Measurements from ENCODE around the gene PLXNA4. TPM values are rescaled to one million over a fixed set of nuclear protein-coding genes. Genes with fewer than 3 reads are reported as not detected.

PLXNA4 gene
- total RNA-seq, 1 donor from 2014 or later: 0.13 TPM

- H3K4me3 Mint-ChIP-seq: no peak overlapping the region
- H3K9me3 Mint-ChIP-seq: no peaks in the 10 kb centered on the region
- DNase-seq (ENCODE audit: low spot score): no peak
- peaks cover 66% of the 10 kb centered on the region for H3K27me3 Mint-ChIP-seq (ENCODE audit: insufficient read depth)
- H3K27ac Mint-ChIP-seq: no peak overlapping the region
- peaks cover 10% of the 10 kb centered on the region for H3K4me1 Mint-ChIP-seq (ENCODE audit: low read depth)
- intact Hi-C loops (cut with micrococcal nuclease): no loop called here
- H3K36me3 Mint-ChIP-seq (ENCODE audit: low read depth): peaks cover 2% of the 10 kb centered on the region
These were observed 7.3 kb downstream of the PLXNA4 start for GRCh38 chr7:132568962-132569361.

- no peak for DNase-seq (ENCODE audit: low spot score)
- intact Hi-C loops (cut with micrococcal nuclease): no loop called here
- no peaks in the 10 kb centered on the region for H3K4me1 Mint-ChIP-seq (ENCODE audit: low read depth)
- H3K27ac Mint-ChIP-seq: no peak overlapping the region
- H3K27me3 Mint-ChIP-seq (ENCODE audit: insufficient read depth): peaks cover 49% of the 10 kb centered on the region
- no peaks in the 10 kb centered on the region for H3K9me3 Mint-ChIP-seq
- H3K36me3 Mint-ChIP-seq (ENCODE audit: low read depth): peaks cover 2% of the 10 kb centered on the region
- H3K4me3 Mint-ChIP-seq: no peak overlapping the region
These were observed 10.4 kb downstream of the PLXNA4 start for GRCh38 chr7:132565885-132566284.

GRCh38 chr7:132565441-132565840, 10.8 kb downstream of the PLXNA4 start:
- Mint-ChIP-seq H3K36me3 (ENCODE audit: low read depth) (peaks cover 2% of the 10 kb centered on the region), H3K27ac (no peak overlapping the region), H3K4me3 (no peak overlapping the region), H3K9me3 (no peaks in the 10 kb centered on the region), H3K27me3 (ENCODE audit: insufficient read depth) (peaks cover 48% of the 10 kb centered on the region), H3K4me1 (ENCODE audit: low read depth) (no peaks in the 10 kb centered on the region)
- DNase-seq (ENCODE audit: low spot score): no peak
- intact Hi-C loops (cut with micrococcal nuclease): no loop called here

- no peak overlapping the region for H3K27ac Mint-ChIP-seq
- no peaks in the 10 kb centered on the region for H3K9me3 Mint-ChIP-seq
- H3K4me1 Mint-ChIP-seq (ENCODE audit: low read depth): no peaks in the 10 kb centered on the region
- H3K27me3 Mint-ChIP-seq (ENCODE audit: insufficient read depth): peaks cover 43% of the 10 kb centered on the region
- no peak overlapping the region for H3K4me3 Mint-ChIP-seq
- peaks cover 2% of the 10 kb centered on the region for H3K36me3 Mint-ChIP-seq (ENCODE audit: low read depth)
- intact Hi-C loops (cut with micrococcal nuclease): no loop called here
- no peak for DNase-seq (ENCODE audit: low spot score)
These were observed 11.4 kb downstream of the PLXNA4 start for GRCh38 chr7:132564849-132565248.

- Mint-ChIP-seq H3K9me3 (no peaks in the 10 kb centered on the region), H3K27ac (no peak overlapping the region), H3K27me3 (ENCODE audit: insufficient read depth) (peaks cover 43% of the 10 kb centered on the region), H3K4me1 (ENCODE audit: low read depth) (no peaks in the 10 kb centered on the region), H3K4me3 (no peak overlapping the region), H3K36me3 (ENCODE audit: low read depth) (peaks cover 2% of the 10 kb centered on the region)
- no peak for DNase-seq (ENCODE audit: low spot score)
- intact Hi-C loops (cut with micrococcal nuclease): no loop called here
These were observed 12.2 kb downstream of the PLXNA4 start for GRCh38 chr7:132564090-132564489.

- no peak for DNase-seq (ENCODE audit: low spot score)
- intact Hi-C loops (cut with micrococcal nuclease): no loop called here
- Mint-ChIP-seq H3K27ac (no peak overlapping the region), H3K36me3 (ENCODE audit: low read depth) (peaks cover 2% of the 10 kb centered on the region), H3K27me3 (ENCODE audit: insufficient read depth) (peaks cover 38% of the 10 kb centered on the region), H3K4me1 (ENCODE audit: low read depth) (peaks cover 3% of the 10 kb centered on the region), H3K4me3 (no peak overlapping the region), H3K9me3 (no peaks in the 10 kb centered on the region)
These were observed 13.6 kb downstream of the PLXNA4 start for GRCh38 chr7:132562690-132563089.

GRCh38 chr7:132561763-132562162, 14.5 kb downstream of the PLXNA4 start:
- no peak overlapping the region for H3K4me3 Mint-ChIP-seq
- peaks cover 10% of the 10 kb centered on the region for H3K4me1 Mint-ChIP-seq (ENCODE audit: low read depth)
- no peak overlapping the region for H3K27ac Mint-ChIP-seq
- intact Hi-C loops (cut with micrococcal nuclease): no loop called here
- H3K36me3 Mint-ChIP-seq (ENCODE audit: low read depth): peaks cover 2% of the 10 kb centered on the region
- no peaks in the 10 kb centered on the region for H3K9me3 Mint-ChIP-seq
- no peak for DNase-seq (ENCODE audit: low spot score)
- peaks cover 33% of the 10 kb centered on the region for H3K27me3 Mint-ChIP-seq (ENCODE audit: insufficient read depth)

GRCh38 chr7:132560825-132561529, 15.3 kb downstream of the PLXNA4 start:
- no peak overlapping the region for H3K4me3 Mint-ChIP-seq
- intact Hi-C loops (cut with micrococcal nuclease): no loop called here
- no peak overlapping the region for H3K27ac Mint-ChIP-seq
- no peaks in the 10 kb centered on the region for H3K9me3 Mint-ChIP-seq
- peaks cover 10% of the 10 kb centered on the region for H3K4me1 Mint-ChIP-seq (ENCODE audit: low read depth)
- no peak for DNase-seq (ENCODE audit: low spot score)
- peaks cover 33% of the 10 kb centered on the region for H3K27me3 Mint-ChIP-seq (ENCODE audit: insufficient read depth)
- H3K36me3 Mint-ChIP-seq (ENCODE audit: low read depth): peaks cover 2% of the 10 kb centered on the region

- H3K4me1 Mint-ChIP-seq (ENCODE audit: low read depth): peaks cover 10% of the 10 kb centered on the region
- peaks cover 2% of the 10 kb centered on the region for H3K36me3 Mint-ChIP-seq (ENCODE audit: low read depth)
- H3K9me3 Mint-ChIP-seq: no peaks in the 10 kb centered on the region
- DNase-seq (ENCODE audit: low spot score): no peak
- H3K27me3 Mint-ChIP-seq (ENCODE audit: insufficient read depth): peaks cover 26% of the 10 kb centered on the region
- no peak overlapping the region for H3K27ac Mint-ChIP-seq
- intact Hi-C loops (cut with micrococcal nuclease): no loop called here
- H3K4me3 Mint-ChIP-seq: no peak overlapping the region
These were observed 16.2 kb downstream of the PLXNA4 start for GRCh38 chr7:132560105-132560504.

GRCh38 chr7:132558815-132559214, 17.5 kb downstream of the PLXNA4 start:
- Mint-ChIP-seq H3K9me3 (no peaks in the 10 kb centered on the region), H3K4me3 (no peak overlapping the region), H3K27ac (no peak overlapping the region), H3K27me3 (ENCODE audit: insufficient read depth) (peaks cover 13% of the 10 kb centered on the region), H3K36me3 (ENCODE audit: low read depth) (no peaks in the 10 kb centered on the region), H3K4me1 (ENCODE audit: low read depth) (peaks cover 10% of the 10 kb centered on the region)
- intact Hi-C loops (cut with micrococcal nuclease): no loop called here
- DNase-seq (ENCODE audit: low spot score): no peak

- Mint-ChIP-seq H3K27ac (no peak overlapping the region), H3K4me3 (no peak overlapping the region), H3K4me1 (ENCODE audit: low read depth) (peaks cover 10% of the 10 kb centered on the region), H3K27me3 (ENCODE audit: insufficient read depth) (peaks cover 15% of the 10 kb centered on the region), H3K9me3 (no peaks in the 10 kb centered on the region), H3K36me3 (ENCODE audit: low read depth) (no peaks in the 10 kb centered on the region)
- intact Hi-C loops (cut with micrococcal nuclease): no loop called here
- DNase-seq (ENCODE audit: low spot score): no peak
These were observed 18.7 kb downstream of the PLXNA4 start for GRCh38 chr7:132557489-132558044.

- intact Hi-C loops (cut with micrococcal nuclease): no loop called here
- Mint-ChIP-seq H3K27me3 (ENCODE audit: insufficient read depth) (peaks cover 4% of the 10 kb centered on the region), H3K27ac (no peak overlapping the region), H3K4me3 (no peak overlapping the region), H3K4me1 (ENCODE audit: low read depth) (peaks cover 10% of the 10 kb centered on the region), H3K36me3 (ENCODE audit: low read depth) (no peaks in the 10 kb centered on the region), H3K9me3 (peaks cover 19% of the 10 kb centered on the region)
- DNase-seq (ENCODE audit: low spot score): no peak
These were observed 21.8 kb downstream of the PLXNA4 start for GRCh38 chr7:132554446-132554845.

- H3K27ac Mint-ChIP-seq: no peak overlapping the region
- no peak for DNase-seq (ENCODE audit: low spot score)
- peaks cover 6% of the 10 kb centered on the region for H3K27me3 Mint-ChIP-seq (ENCODE audit: insufficient read depth)
- no peaks in the 10 kb centered on the region for H3K36me3 Mint-ChIP-seq (ENCODE audit: low read depth)
- peaks cover 23% of the 10 kb centered on the region for H3K9me3 Mint-ChIP-seq
- intact Hi-C loops (cut with micrococcal nuclease): no loop called here
- H3K4me1 Mint-ChIP-seq (ENCODE audit: low read depth): peaks cover 16% of the 10 kb centered on the region
- no peak overlapping the region for H3K4me3 Mint-ChIP-seq
These were observed 23.2 kb downstream of the PLXNA4 start for GRCh38 chr7:132553031-132553430.

Data from activated T-helper 1 cell treated with anti-CD3 and anti-CD28 coated beads, Interleukin-12 subunit alpha, Interleukin-12 subunit beta, Interleukin-2, Interleukin-4 antibody, amounts not matched to agents 30 ng/mL and 10 ng/mL and 1 ng/mL, durations not matched to agents 14 hours and 24 hours and 36 hours (primary cell).